Stimulated activated naive CD8-positive, alpha-beta T cell treated with anti-CD3 and anti-CD28 coated beads, Interleukin-15, Interleukin-2, amounts not matched to agents 100 U/mL and 50 U/mL, for 24 hours (primary cell): Measurements from ENCODE around the gene DLEC1.
A peak's percentile ranks its signal among the peaks of the same experiment; 100 is the strongest.

Experiments
- ATAC-seq: fragments of 150-1000 bp; cut with Tn5 transposase; one replicate; pipeline ENCODE4 v1.10.0; 2021
- DNase-seq: peaks from one replicate; pipeline ENCODE4 v3.0.0; 2021

The DLEC1 gene

GRCh38 chr3:38108649-38109579 is 69.9 kb downstream of the DLEC1 start:
- ATAC-seq (no peak), DNase-seq (no peak)

- ATAC-seq = no peak
Observed at GRCh38 chr3:38109580-38110313, 70.7 kb downstream of the DLEC1 start.

GRCh38 chr3:38110314-38111050 is 71.5 kb downstream of the DLEC1 start:
- DNase-seq (no peak), ATAC-seq (no peak)

More at GRCh38 chr3:38109580-38110313, 70.7 kb downstream of the DLEC1 start:
- no peak for DNase-seq

- ATAC-seq = no peak
- no peak for DNase-seq
Observed at GRCh38 chr3:38111201-38111600, 72.2 kb downstream of the DLEC1 start.

- ATAC-seq (no peak), DNase-seq (no peak)
Observed at GRCh38 chr3:38111696-38112377, 72.8 kb downstream of the DLEC1 start.

GRCh38 chr3:38112378-38112761 is 73.4 kb downstream of the DLEC1 start:
- ATAC-seq = no peak
- no peak for DNase-seq

GRCh38 chr3:38114052-38114874 is 75.3 kb downstream of the DLEC1 start:
- no peak for ATAC-seq

GRCh38 chr3:38114875-38115644 is 76.1 kb downstream of the DLEC1 start:
- DNase-seq (no peak), ATAC-seq (no peak)

More at GRCh38 chr3:38114052-38114874, 75.3 kb downstream of the DLEC1 start:
- DNase-seq = no peak

- ATAC-seq (no peak), DNase-seq (no peak)
Observed at GRCh38 chr3:38115645-38116427, 76.8 kb downstream of the DLEC1 start.

GRCh38 chr3:38116471-38117162 is 77.6 kb downstream of the DLEC1 start:
- no peak for DNase-seq
- ATAC-seq = no peak

GRCh38 chr3:38117163-38117716 is 78.2 kb downstream of the DLEC1 start:
- DNase-seq (no peak), ATAC-seq (no peak)

GRCh38 chr3:38117748-38118420 is 78.9 kb downstream of the DLEC1 start:
- peak; percentile 79 for DNase-seq
- peak; percentile 76 for ATAC-seq

GRCh38 chr3:38118421-38119247 is 79.6 kb downstream of the DLEC1 start:
- DNase-seq (no peak), ATAC-seq (no peak)

GRCh38 chr3:38119248-38119544 is 80.2 kb downstream of the DLEC1 start:
- DNase-seq = no peak
- no peak for ATAC-seq

- no peak for DNase-seq
- ATAC-seq = no peak
Observed at GRCh38 chr3:38119821-38120692, 81.0 kb downstream of the DLEC1 start.
